ENCODE measurements around the gene CCDC182. TPM values are rescaled to one million over a fixed set of nuclear protein-coding genes. Genes with fewer than 3 reads are reported as not detected.
A peak's percentile ranks its signal among the peaks of the same experiment; 100 is the strongest.

Gene CCDC182
- total and polyA plus RNA-seq, 2 experiments from 2014 or later: not detected

- peak in 1 of 2 experiments; percentile 7; a peak in 1 of 4 replicates for TF ChIP-seq CTCF (conservative IDR thresholded peaks at IDR 0.05; ENCODE audit: low read depth in 2 of 2)
These were observed 36.7 kb downstream of the CCDC182 start (continued) for GRCh38 chr17:57708410-57708809.

GRCh38 chr17:57707892-57708291 lies 37.2 kb downstream of the CCDC182 start:
- no peaks in the 10 kb centered on the region for H3K36me3 Mint-ChIP-seq (ENCODE audit: low read depth)
- H3K4me1 ChIP-seq (ENCODE audit: insufficient read depth): peaks cover 13% of the 10 kb centered on the region
- peaks cover 3% of the 10 kb centered on the region for H3K27me3 Mint-ChIP-seq (ENCODE audit: insufficient read depth, low read depth, poor library complexity)
- DNase-seq (ENCODE audit: low spot score) (peak; percentile 73), ATAC-seq (peak; percentile 92)
- no peaks in the 10 kb centered on the region for H3K79me2 ChIP-seq (replicated peaks; ENCODE audit: insufficient read depth)
- H3K9me3 Mint-ChIP-seq: no peaks in the 10 kb centered on the region
- no peak overlapping the region for H3K27ac ChIP-seq (ENCODE audit: low read depth)
- H2AFZ ChIP-seq: peak overlapping the region; percentile 81
- no peaks in the 10 kb centered on the region for H4K20me1 ChIP-seq (replicated peaks; ENCODE audit: insufficient read depth)
- H3K4me3 Mint-ChIP-seq: peak overlapping the region; percentile 60
- H3K27me3 ChIP-seq (ENCODE audit: insufficient read depth): no peaks in the 10 kb centered on the region
- no peaks in the 10 kb centered on the region for H3K36me3 ChIP-seq (ENCODE audit: insufficient read depth)
- H3K9me2 ChIP-seq (ENCODE audit: insufficient read depth): no peaks in the 10 kb centered on the region
- peak overlapping the region; percentile 74 for H3K4me2 ChIP-seq
- H3K27ac Mint-ChIP-seq: no peak overlapping the region
- H3F3A ChIP-seq (replicated peaks; ENCODE audit: low read depth): no peaks in the 10 kb centered on the region
- peaks cover 22% of the 10 kb centered on the region for H3K4me1 Mint-ChIP-seq
- peak overlapping the region; percentile 41; the same call in 1 of the 2 replicates for H3K4me3 ChIP-seq
- no peak for TF ChIP-seq ZNF331 (CRISPR knock-in tag; IDR thresholded peaks at IDR 0.05; ENCODE audit: low read depth)
- TF ChIP-seq JUNB (IDR thresholded peaks at IDR 0.05; ENCODE audit: unreplicated experiment): no peak
- no peak for TF ChIP-seq STAT1 (IDR thresholded peaks at IDR 0.05; ENCODE audit: unreplicated experiment)
- TF ChIP-seq CREB1 (CRISPR knock-in tag; IDR thresholded peaks at IDR 0.05; ENCODE audit: low read depth): no peak
- TF ChIP-seq ZNF114 (CRISPR knock-in tag; IDR thresholded peaks at IDR 0.05): no peak
- TF ChIP-seq REST (IDR thresholded peaks at IDR 0.05; ENCODE audit: unreplicated experiment): no peak
- TF ChIP-seq EZH2phosphoT487 (IDR thresholded peaks at IDR 0.05; ENCODE audit: unreplicated experiment): no peak
- no peak for TF ChIP-seq POLR2AphosphoS5 (IDR thresholded peaks at IDR 0.05; ENCODE audit: low read depth)
- TF ChIP-seq ETS1 (IDR thresholded peaks at IDR 0.05): no peak
- TF ChIP-seq ZNF462 (CRISPR knock-in tag; IDR thresholded peaks at IDR 0.05): no peak
